Measurements from ENCODE around the gene KRTAP10-6.
"Not testable (repeated sequence)": the region's sequence is repeated elsewhere in the genome, so short reads cannot be mapped to it uniquely, and the experiment has no call there.

The KRTAP10-6 gene

GRCh38 chr21:44616591-44616926, 24.3 kb upstream of the KRTAP10-6 start:
- DNase-seq = no peak

GRCh38 chr21:44615911-44616590, 23.7 kb upstream of the KRTAP10-6 start:
- no peak for DNase-seq

GRCh38 chr21:44615466-44615865, 23.2 kb upstream of the KRTAP10-6 start:
- no peak for DNase-seq

- no peak for DNase-seq
These were observed 22.7 kb upstream of the KRTAP10-6 start for GRCh38 chr21:44614961-44615391.

- no peak for DNase-seq
These were observed 21.9 kb upstream of the KRTAP10-6 start for GRCh38 chr21:44614161-44614631.

GRCh38 chr21:44613386-44614155, 21.3 kb upstream of the KRTAP10-6 start:
- no peak for DNase-seq

- no peak for DNase-seq
These were observed 20.4 kb upstream of the KRTAP10-6 start for GRCh38 chr21:44612669-44613229.

- DNase-seq = no peak
These were observed 19.8 kb upstream of the KRTAP10-6 start, which contains the start of gene KRTAP10-8 for GRCh38 chr21:44612029-44612486. TSS of gene KRTAP10-8 (plus strand) at chr21:44612079. CDS start at chr21:44612101, 22 bp downstream.

- no peak for DNase-seq
These were observed 19.2 kb upstream of the KRTAP10-6 start for GRCh38 chr21:44611551-44611950.

GRCh38 chr21:44610157-44610843, 18.0 kb upstream of the KRTAP10-6 start:
- DNase-seq = not testable (repeated sequence)

GRCh38 chr21:44609193-44609592, 16.9 kb upstream of the KRTAP10-6 start:
- no peak for DNase-seq

GRCh38 chr21:44606495-44606894, 14.2 kb upstream of the KRTAP10-6 start:
- no peak for DNase-seq

- DNase-seq = no peak
These were observed 11.6 kb upstream of the KRTAP10-6 start for GRCh38 chr21:44603911-44604310.

GRCh38 chr21:44603109-44603875, 11.0 kb upstream of the KRTAP10-6 start:
- DNase-seq = no peak

- DNase-seq = no peak
These were observed 10.2 kb upstream of the KRTAP10-6 start for GRCh38 chr21:44602463-44602850.

- DNase-seq = no peak
These were observed 9.5 kb upstream of the KRTAP10-6 start for GRCh38 chr21:44601596-44602462.

- DNase-seq = not testable (repeated sequence)
These were observed 8.8 kb upstream of the KRTAP10-6 start for GRCh38 chr21:44601091-44601490.

- DNase-seq = not testable (repeated sequence)
These were observed 8.0 kb upstream of the KRTAP10-6 start, which contains the start of gene KRTAP10-7 for GRCh38 chr21:44600118-44600978. TSS of gene KRTAP10-7 (plus strand) at chr21:44600597. CDS start at chr21:44600622, 25 bp downstream.

GRCh38 chr21:44599264-44600029, 7.1 kb upstream of the KRTAP10-6 start:
- no peak for DNase-seq
